ENCODE measurements around the gene MPND. TPM values are rescaled to one million over a fixed set of nuclear protein-coding genes. Genes with fewer than 3 reads are reported as not detected.

Gene MPND
- total RNA-seq, 1 experiment from 2014 or later = 7.2 TPM

GRCh38 chr19:4393947-4394590 is 50.7 kb downstream of the MPND start:
- TF ChIP-seq CTCF (IDR thresholded peaks at IDR 0.05; ENCODE audit: unreplicated experiment) = no peak
- ChIA-PET POLR2A (interaction anchor here (0.8 to 1.4 kb wide), 2 partner anchors 14 to 18 kb away, joined by 3 to 6 read pairs; no protein-coding TSS in a partner anchor), CTCF (interaction anchor here (0.6 to 2.7 kb wide), 4 partner anchors 19 to 632 kb away, joined by 3 to 8 read pairs (median 4); partner anchors contain the start of gene MRPL54)
- no peak overlapping the region for H3K4me3 Mint-ChIP-seq (ENCODE audit: unreplicated experiment)
- BruUV-seq (replicated peaks) = no TSS peak
- peaks cover 46% of the 10 kb centered on the region for H3K36me3 Mint-ChIP-seq (ENCODE audit: insufficient read depth, unreplicated experiment)
- H3K27me3 Mint-ChIP-seq (ENCODE audit: insufficient read depth, unreplicated experiment) = no peaks in the 10 kb centered on the region
- peaks cover 50% of the 10 kb centered on the region for H3K4me1 Mint-ChIP-seq (ENCODE audit: insufficient read depth, unreplicated experiment)
- no peak overlapping the region for H3K27ac Mint-ChIP-seq (ENCODE audit: low read depth, unreplicated experiment)
- no peak for DNase-seq (ENCODE audit: unreplicated experiment)
- no peaks in the 10 kb centered on the region for H3K9me3 Mint-ChIP-seq (ENCODE audit: unreplicated experiment)
- intact Hi-C loops (cut with micrococcal nuclease) = no loop called here

- intact Hi-C loops (cut with micrococcal nuclease) = no loop called here
- Mint-ChIP-seq H3K4me1 (ENCODE audit: insufficient read depth, unreplicated experiment) (peaks cover 40% of the 10 kb centered on the region), H3K9me3 (ENCODE audit: unreplicated experiment) (no peaks in the 10 kb centered on the region), H3K27me3 (ENCODE audit: insufficient read depth, unreplicated experiment) (no peaks in the 10 kb centered on the region), H3K27ac (ENCODE audit: low read depth, unreplicated experiment) (peak overlapping the region; percentile 61), H3K4me3 (ENCODE audit: unreplicated experiment) (no peak overlapping the region), H3K36me3 (ENCODE audit: insufficient read depth, unreplicated experiment) (peaks cover 34% of the 10 kb centered on the region)
- CTCF ChIA-PET = interaction anchor here (0.8 to 2.1 kb wide), 4 partner anchors 22 to 127 kb away, joined by 3 to 7 read pairs (median 3); no protein-coding TSS in a partner anchor
- no TSS peak for BruUV-seq (replicated peaks)
- POLR2A ChIA-PET = interaction anchor here (2.0 kb wide), 1 partner anchor 22 kb away, joined by 4 read pairs; no protein-coding TSS in a partner anchor
- TF ChIP-seq CTCF (IDR thresholded peaks at IDR 0.05; ENCODE audit: unreplicated experiment) = no peak
- no peak for DNase-seq (ENCODE audit: unreplicated experiment)
Observed at GRCh38 chr19:4396949-4397783, 53.8 kb downstream of the MPND start.

GRCh38 chr19:4399812-4400134 is 56.4 kb downstream of the MPND start:
- no TSS peak for BruUV-seq (replicated peaks)
- intact Hi-C loops (cut with micrococcal nuclease) = loop anchor here (1.0 kb wide), 2 partner anchors 25 to 30 kb away; no protein-coding TSS in a partner anchor
- DNase-seq (ENCODE audit: unreplicated experiment) = peak; percentile 35
- peak overlapping the region; percentile 81 for H3K27ac Mint-ChIP-seq (ENCODE audit: low read depth, unreplicated experiment)
- peak overlapping the region; percentile 78 for H3K4me3 Mint-ChIP-seq (ENCODE audit: unreplicated experiment)
- no peak for TF ChIP-seq CTCF (IDR thresholded peaks at IDR 0.05; ENCODE audit: unreplicated experiment)
- H3K9me3 Mint-ChIP-seq (ENCODE audit: unreplicated experiment) = no peaks in the 10 kb centered on the region
- H3K27me3 Mint-ChIP-seq (ENCODE audit: insufficient read depth, unreplicated experiment) = no peaks in the 10 kb centered on the region
- ChIA-PET POLR2A (interaction anchor here (0.5 to 3.3 kb wide), 10 partner anchors 14 to 153 kb away, joined by 3 to 93 read pairs (median 5); partner anchors contain the start of genes MPND and YJU2), CTCF (interaction anchor here (0.6 to 2.9 kb wide), 13 partner anchors 9 to 415 kb away, joined by 3 to 16 read pairs (median 6); partner anchors contain the start of genes EEF2 and MPND)
- H3K36me3 Mint-ChIP-seq (ENCODE audit: insufficient read depth, unreplicated experiment) = peaks cover 23% of the 10 kb centered on the region
- peaks cover 36% of the 10 kb centered on the region for H3K4me1 Mint-ChIP-seq (ENCODE audit: insufficient read depth, unreplicated experiment)
